LNCAP (cell line): ENCODE data around the gene NAA16.

Experiments used
- TF ChIP-seq, protein P1 (sequence below): fragments of 450-650 bp; IDR thresholded peaks from 2 replicates; pipeline ENCODE4 v1.5.1; 2017; ENCODE audit warnings: mild to moderate bottlenecking

NAA16 gene

DNA sequence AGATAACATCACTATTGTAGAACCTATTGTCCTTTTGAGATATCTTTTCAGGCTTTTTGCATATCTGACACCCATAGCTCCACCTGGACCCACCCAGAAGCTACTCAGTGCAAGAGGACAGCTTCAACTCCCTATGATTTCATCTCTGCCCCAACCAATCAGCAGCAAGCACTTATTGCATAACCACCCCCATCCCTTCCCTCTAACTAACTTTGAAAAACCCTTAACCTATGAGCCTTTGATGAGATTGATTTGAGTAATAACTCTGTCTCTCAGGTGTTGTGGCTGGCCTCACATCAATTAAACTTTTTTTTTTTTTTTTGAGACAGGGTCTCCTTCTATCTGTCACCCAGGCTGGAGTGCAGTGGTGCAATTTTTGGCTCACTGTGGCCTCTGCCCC lies 34.2 kb upstream of the NAA16 start:
- TF ChIP-seq, protein P1, sequence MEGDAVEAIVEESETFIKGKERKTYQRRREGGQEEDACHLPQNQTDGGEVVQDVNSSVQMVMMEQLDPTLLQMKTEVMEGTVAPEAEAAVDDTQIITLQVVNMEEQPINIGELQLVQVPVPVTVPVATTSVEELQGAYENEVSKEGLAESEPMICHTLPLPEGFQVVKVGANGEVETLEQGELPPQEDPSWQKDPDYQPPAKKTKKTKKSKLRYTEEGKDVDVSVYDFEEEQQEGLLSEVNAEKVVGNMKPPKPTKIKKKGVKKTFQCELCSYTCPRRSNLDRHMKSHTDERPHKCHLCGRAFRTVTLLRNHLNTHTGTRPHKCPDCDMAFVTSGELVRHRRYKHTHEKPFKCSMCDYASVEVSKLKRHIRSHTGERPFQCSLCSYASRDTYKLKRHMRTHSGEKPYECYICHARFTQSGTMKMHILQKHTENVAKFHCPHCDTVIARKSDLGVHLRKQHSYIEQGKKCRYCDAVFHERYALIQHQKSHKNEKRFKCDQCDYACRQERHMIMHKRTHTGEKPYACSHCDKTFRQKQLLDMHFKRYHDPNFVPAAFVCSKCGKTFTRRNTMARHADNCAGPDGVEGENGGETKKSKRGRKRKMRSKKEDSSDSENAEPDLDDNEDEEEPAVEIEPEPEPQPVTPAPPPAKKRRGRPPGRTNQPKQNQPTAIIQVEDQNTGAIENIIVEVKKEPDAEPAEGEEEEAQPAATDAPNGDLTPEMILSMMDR = no peak

DNA sequence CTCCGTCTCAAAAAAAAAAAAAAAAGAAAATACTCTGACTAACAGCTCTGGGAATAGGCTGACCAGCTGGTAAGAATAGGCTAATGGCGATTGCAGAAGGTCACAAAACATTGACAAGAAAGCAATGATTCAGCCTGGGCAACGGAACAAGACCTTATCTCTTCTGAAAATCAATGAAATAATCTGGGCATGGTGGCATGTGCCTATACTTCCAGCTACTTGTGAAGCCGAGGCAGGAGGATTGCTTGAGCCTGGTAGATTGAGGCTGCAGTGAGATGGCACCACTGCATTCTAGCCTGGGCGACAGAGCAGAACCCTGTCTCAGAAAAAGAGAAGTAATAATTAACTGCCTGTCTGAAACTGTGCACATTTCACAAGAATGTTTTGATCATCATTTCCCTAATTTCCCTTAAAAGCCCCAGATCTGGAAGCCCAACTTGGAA lies 28.9 kb upstream of the NAA16 start:
- TF ChIP-seq, protein P1 = no peak

DNA sequence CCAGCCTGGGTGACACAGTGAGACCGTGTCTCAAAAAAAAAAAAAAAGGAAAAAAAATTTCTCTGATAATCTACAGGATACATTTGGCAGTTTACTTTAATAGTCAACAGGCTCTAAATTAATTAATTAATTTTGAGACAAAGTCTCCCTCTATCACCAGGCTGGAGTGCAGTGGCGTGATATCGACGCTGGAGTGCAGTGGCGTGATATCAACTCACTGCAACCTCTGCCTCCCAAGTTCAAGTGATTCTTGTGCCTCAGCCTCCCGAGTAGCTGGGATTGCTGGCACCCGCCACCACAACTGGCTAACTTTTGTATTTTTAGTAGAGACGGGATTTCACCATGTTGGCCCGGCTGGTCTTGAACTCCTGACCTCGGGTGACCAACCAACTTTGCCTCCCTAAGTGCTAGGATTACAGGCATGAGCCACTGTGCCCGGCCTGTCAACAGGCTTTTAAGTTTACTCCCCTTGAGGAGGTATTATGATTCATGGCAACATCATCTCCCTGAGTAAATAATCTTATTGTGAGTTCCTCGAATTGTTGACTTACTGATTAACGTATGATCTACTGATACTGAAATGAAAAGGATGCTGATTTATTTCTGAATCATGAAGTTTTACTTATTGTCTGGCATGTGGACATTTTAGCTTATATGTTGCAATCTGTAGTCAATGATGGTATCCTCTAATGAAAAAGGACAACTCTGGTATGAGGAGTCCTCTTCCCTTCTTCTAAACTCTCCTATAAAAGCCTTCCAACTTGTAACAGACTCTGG lies 26.4 kb upstream of the NAA16 start:
- TF ChIP-seq, protein P1 = no peak

DNA sequence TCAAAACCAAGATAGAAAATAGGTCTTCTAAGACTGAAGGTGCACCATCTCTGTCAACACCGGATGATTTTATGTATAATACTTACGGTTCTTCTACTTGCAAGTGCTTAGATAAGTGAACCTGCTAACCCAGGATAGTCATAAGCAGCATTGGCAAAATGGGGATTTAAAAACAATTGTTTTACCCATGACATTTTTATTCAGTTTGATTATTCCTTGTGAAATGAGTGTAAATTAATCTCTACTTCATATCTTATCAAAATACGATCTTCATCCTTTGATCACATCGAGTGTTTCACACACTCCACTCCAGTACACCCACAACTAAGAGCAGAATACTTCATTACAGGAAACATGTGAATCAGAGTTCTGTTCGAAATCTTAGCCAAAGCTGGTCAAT lies 24.7 kb upstream of the NAA16 start:
- TF ChIP-seq, protein P1 = no peak

DNA sequence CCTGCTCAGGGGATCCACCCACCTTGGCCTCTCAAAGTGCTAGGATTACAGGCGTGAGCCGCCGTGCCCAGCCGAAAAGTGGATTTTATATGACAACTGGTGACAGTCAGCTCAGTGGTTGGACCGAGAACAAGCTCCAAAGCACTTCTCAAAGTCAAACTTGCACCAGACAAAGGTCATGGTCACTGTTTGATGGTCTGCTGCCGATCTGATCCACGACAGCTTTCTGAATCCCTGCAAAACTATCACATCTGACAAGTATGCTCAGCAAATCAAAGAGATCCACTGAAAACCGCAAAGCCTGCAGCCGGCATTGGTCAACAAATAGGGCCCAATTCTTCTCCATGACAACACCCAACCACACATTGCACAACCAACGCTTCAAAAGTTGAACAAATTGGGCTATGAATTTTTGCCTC lies 21.6 kb upstream of the NAA16 start:
- TF ChIP-seq, protein P1 = no peak

DNA sequence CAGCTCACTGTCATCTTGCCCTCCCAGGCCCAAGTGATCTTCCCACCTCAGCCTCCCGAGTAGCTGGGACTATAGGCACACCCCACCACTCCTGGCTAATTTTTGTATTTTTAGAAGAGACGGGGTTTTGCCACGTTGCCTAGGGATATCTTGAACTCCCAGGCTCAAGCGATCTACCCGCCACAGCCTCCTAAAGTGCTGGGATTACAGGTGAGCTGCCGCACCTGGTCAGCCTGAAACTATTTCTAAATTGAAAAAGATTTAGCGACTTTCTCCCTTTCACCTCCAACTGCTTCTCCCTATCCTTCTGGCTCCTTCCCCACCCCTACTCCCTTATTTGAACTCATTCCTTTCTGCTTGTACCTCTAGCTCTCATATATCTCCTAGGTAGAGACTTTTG lies 19.8 kb upstream of the NAA16 start:
- TF ChIP-seq, protein P1 = no peak

DNA sequence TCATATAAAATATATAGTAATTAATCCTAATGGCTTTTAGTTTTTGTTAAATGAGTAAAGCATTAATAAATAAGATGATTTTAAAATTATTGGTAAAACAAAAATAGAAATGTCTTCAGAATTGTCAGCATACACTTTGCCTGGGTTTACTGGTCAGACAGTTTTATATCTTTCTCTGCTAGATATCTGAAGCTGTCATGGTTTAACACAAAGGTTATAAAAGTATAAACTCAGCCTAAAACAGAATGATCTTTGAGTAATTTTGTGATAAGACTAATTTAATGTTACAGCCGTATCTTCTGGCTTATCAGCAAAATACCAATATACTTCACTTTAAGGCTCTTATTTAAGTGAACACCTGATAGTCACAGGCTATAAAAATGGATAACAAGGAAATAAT lies 17.8 kb upstream of the NAA16 start:
- TF ChIP-seq, protein P1 = no peak
